Uterus (tissue), 4 donors: ENCODE data around the gene NEDD4L. TPM values are rescaled to one million over a fixed set of nuclear protein-coding genes. Genes with fewer than 3 reads are reported as not detected.

ENCODE experiments used
- DNase-seq, 2 donors: peaks; one replicate each; pipeline ENCODE4 v3.0.0-alpha.2; 2019 to 2020
- H3K27ac ChIP-seq, 2 donors: fragments of 200-600 bp; sonication (generic); 1 replicate in 1 of 2; 2 replicates in 1 of 2; pipeline ENCODE4 v1.5.1; 2016 to 2018
- H3K27me3 ChIP-seq, 2 donors: fragments of 200-600 bp; sonication (generic); one replicate each; pipeline ENCODE4 v1.5.1; 2018 to 2019; ENCODE audit warnings: control low read depth in 1 of 2
- H3K36me3 ChIP-seq, 2 donors: fragments of 200-600 bp; sonication (generic); one replicate each; pipeline ENCODE4 v1.5.1; 2019; ENCODE audit warnings: control low read depth in 1 of 2
- H3K4me1 ChIP-seq, 2 donors: fragments of 200-600 bp; sonication (generic); one replicate each; pipeline ENCODE4 v1.5.1; 2018 to 2019; ENCODE audit warnings: control low read depth in 1 of 2
- H3K4me3 ChIP-seq, 2 donors: fragments of 200-600 bp; sonication (generic); 1 replicate in 1 of 2; 2 replicates in 1 of 2; pipeline ENCODE4 v1.5.1; 2018 to 2019; ENCODE audit warnings: mild to moderate bottlenecking in 1 of 2
- H3K9me3 ChIP-seq, 2 donors: fragments of 200-600 bp; sonication (generic); one replicate each; pipeline ENCODE4 v1.5.1; 2019; ENCODE audit warnings: control low read depth in 1 of 2
- CTCF ChIP-seq, 4 experiments: fragments of 200-600 bp in 2 of 4; fragments of 450-650 bp in 2 of 4; sonication (generic) in 2 of 4; IDR thresholded peaks; one replicate each; pipeline ENCODE4 v1.5.1; 2016 to 2019; ENCODE audit warnings: antibody characterized with exemption in 4 of 4, mild to moderate bottlenecking in 2 of 4, moderate library complexity in 1 of 4
- POLR2A ChIP-seq, 2 donors: fragments of 450-650 bp; IDR thresholded peaks; one replicate each; pipeline ENCODE4 v1.6.1; 2016; ENCODE audit warnings: antibody characterized with exemption in 2 of 2, mild to moderate bottlenecking in 1 of 2, moderate library complexity in 1 of 2
- intact Hi-C: fragments of 100-400 bp; cut with DNase I; formaldehyde crosslinking; loops from one replicate; pipeline ENCODE4 v1.15.1; 2023; ENCODE audit warnings: low total_unique reads
- total RNA-seq, 4 donors: library from RNA; depleted of rRNA in 3 of 4; stranded (reverse); fragments of >200 nt in 3 of 4; gene quantifications; one replicate each; pipeline versions ENCODE4 v1.1.0 to v1.2.4, GENCODE V29; 2014 to 2023
- donor health status: DM: yes; HTN: yes; CAD: no.

The NEDD4L gene
- total RNA-seq, 4 donors from 2014 or later: 6.2 to 45.9 (median 32.3) TPM

- H3K9me3 ChIP-seq: no peaks in the 10 kb centered on the region
- no peak for TF ChIP-seq POLR2A (IDR thresholded peaks at IDR 0.05)
- no peak for TF ChIP-seq CTCF (IDR thresholded peaks at IDR 0.05)
- H3K27ac ChIP-seq: no peak overlapping the region
- no peak overlapping the region for H3K4me3 ChIP-seq
- no peaks in the 10 kb centered on the region for H3K36me3 ChIP-seq
- H3K4me1 ChIP-seq: no peaks in the 10 kb centered on the region
- H3K27me3 ChIP-seq: no peaks in the 10 kb centered on the region
- DNase-seq: no peak
- intact Hi-C loops: no loop called here
These were observed 241.6 kb downstream of the NEDD4L start for GRCh38 chr18:58285449-58286130.

- TF ChIP-seq POLR2A (IDR thresholded peaks at IDR 0.05): no peak
- no peak for TF ChIP-seq CTCF (IDR thresholded peaks at IDR 0.05)
- intact Hi-C loops: no loop called here
- no peak for DNase-seq
- no peaks in the 10 kb centered on the region for H3K36me3 ChIP-seq
- no peaks in the 10 kb centered on the region for H3K4me1 ChIP-seq
- no peak overlapping the region for H3K4me3 ChIP-seq
- H3K27ac ChIP-seq: no peak overlapping the region
- no peaks in the 10 kb centered on the region for H3K27me3 ChIP-seq
- no peaks in the 10 kb centered on the region for H3K9me3 ChIP-seq
These were observed 242.8 kb downstream of the NEDD4L start for GRCh38 chr18:58286632-58287352.

- H3K9me3 ChIP-seq: no peaks in the 10 kb centered on the region
- no peaks in the 10 kb centered on the region for H3K4me1 ChIP-seq
- H3K27ac ChIP-seq: no peak overlapping the region
- no peaks in the 10 kb centered on the region for H3K27me3 ChIP-seq
- no peak overlapping the region for H3K4me3 ChIP-seq
- no peak for DNase-seq
- no peak for TF ChIP-seq POLR2A (IDR thresholded peaks at IDR 0.05)
- TF ChIP-seq CTCF (IDR thresholded peaks at IDR 0.05): no peak
- intact Hi-C loops: no loop called here
- H3K36me3 ChIP-seq: no peaks in the 10 kb centered on the region
These were observed 243.6 kb downstream of the NEDD4L start for GRCh38 chr18:58287353-58288274.

GRCh38 chr18:58288921-58289797, 245.1 kb downstream of the NEDD4L start:
- no peak for DNase-seq
- no peak overlapping the region for H3K4me3 ChIP-seq
- intact Hi-C loops: no loop called here
- no peaks in the 10 kb centered on the region for H3K27me3 ChIP-seq
- H3K4me1 ChIP-seq: no peaks in the 10 kb centered on the region
- no peaks in the 10 kb centered on the region for H3K9me3 ChIP-seq
- no peak for TF ChIP-seq CTCF (IDR thresholded peaks at IDR 0.05)
- TF ChIP-seq POLR2A (IDR thresholded peaks at IDR 0.05): no peak
- H3K36me3 ChIP-seq: no peaks in the 10 kb centered on the region
- no peak overlapping the region for H3K27ac ChIP-seq
